DND-41 (cell line): ENCODE results near the gene GPC5.

Source experiments
- ATAC-seq: fragments of 200-7000 bp; cut with Tn5 transposase; 3 replicates; pipeline ENCODE4 v1.9.1; 2021; ENCODE audit warnings: low read depth; ENCODE audit not compliant: insufficient read depth
- DNase-seq: peaks from one replicate; pipeline ENCODE4 v3.0.0-alpha.2; 2020
- H2AFZ ChIP-seq: 2 replicates; pipeline ENCODE4 v1.6.0; 2012; ENCODE audit warnings: low read depth, low read length
- H3K27ac ChIP-seq: 2 replicates; pipeline ENCODE4 v1.5.1; 2012; ENCODE audit warnings: low read length, inconsistent platforms
- H3K27me3 ChIP-seq: fragments of 200-600 bp; sonication (generic); 2 replicates; pipeline ENCODE4 v1.6.0; 2012; ENCODE audit warnings: low read length, mild to moderate bottlenecking, inconsistent platforms; ENCODE audit not compliant: insufficient read depth, poor library complexity
- H3K36me3 ChIP-seq: 2 replicates; pipeline ENCODE4 v1.5.1; 2012; ENCODE audit warnings: low read length, inconsistent platforms; ENCODE audit not compliant: insufficient read depth
- H3K4me1 ChIP-seq: 2 replicates; pipeline ENCODE4 v1.5.1; 2012; ENCODE audit warnings: mild to moderate bottlenecking, low read length; ENCODE audit not compliant: insufficient read depth
- H3K4me2 ChIP-seq: 2 replicates; pipeline ENCODE4 v1.6.0; 2012; ENCODE audit warnings: mild to moderate bottlenecking, moderate library complexity, low read length, inconsistent platforms; ENCODE audit not compliant: insufficient read depth
- H3K4me3 ChIP-seq, 2 experiments: fragments of 200-600 bp in 1 of 2; shearing (Covaris generic) in 1 of 2; 2 replicates each; pipeline ENCODE4 v1.5.1; 2012 to 2016; ENCODE audit warnings: inconsistent platforms in 2 of 2, low read length in 2 of 2, mild to moderate bottlenecking in 2 of 2, low read depth in 1 of 2, moderate library complexity in 1 of 2
- H3K79me2 ChIP-seq: 2 replicates; pipeline ENCODE4 v1.6.0; 2012; ENCODE audit warnings: low read length, inconsistent platforms; ENCODE audit not compliant: insufficient read depth
- H3K9ac ChIP-seq: 2 replicates; pipeline ENCODE4 v1.6.0; 2012; ENCODE audit warnings: low read depth, mild to moderate bottlenecking, inconsistent platforms, low read length, moderate library complexity
- H3K9me3 ChIP-seq: 2 replicates; pipeline ENCODE4 v1.5.1; 2012; ENCODE audit warnings: low read length, moderate library complexity, mild to moderate bottlenecking, inconsistent platforms; ENCODE audit not compliant: insufficient read depth, severe bottlenecking
- H4K20me1 ChIP-seq: 2 replicates; pipeline ENCODE4 v1.6.0; 2012; ENCODE audit warnings: low read length; ENCODE audit not compliant: insufficient read depth
- EZH2 ChIP-seq: IDR thresholded peaks from 3 replicates; pipeline ENCODE4 v1.6.1; 2012; ENCODE audit warnings: borderline replicate concordance, low read depth, mild to moderate bottlenecking, moderate library complexity, low read length, inconsistent platforms; ENCODE audit not compliant: severe bottlenecking
- TF ChIP-seq, protein P1 (sequence below): IDR thresholded peaks from 2 replicates; pipeline ENCODE4 v1.5.1; 2012; ENCODE audit warnings: borderline replicate concordance, low read length, moderate library complexity, mild to moderate bottlenecking; ENCODE audit not compliant: poor library complexity, severe bottlenecking; ENCODE audit errors: extremely low read depth

The GPC5 gene

DNA sequence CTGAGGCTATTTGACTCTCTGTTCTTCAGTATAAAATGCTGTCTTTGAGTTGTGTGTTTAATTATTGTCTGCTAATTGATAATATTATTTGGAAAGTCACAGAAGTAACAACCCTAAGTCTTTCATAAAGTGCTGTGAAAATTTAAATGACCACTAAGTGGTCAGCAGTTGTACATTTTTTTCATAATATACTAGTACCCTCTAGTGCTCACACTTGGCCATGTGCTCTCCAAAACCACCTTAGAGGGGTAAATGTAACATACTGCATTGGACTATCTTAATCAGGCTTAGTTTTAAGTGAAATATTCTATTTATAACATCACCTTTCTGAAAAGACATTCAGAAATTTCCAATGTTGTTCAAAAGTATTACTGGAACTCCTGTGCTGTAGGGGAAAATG lies 745.3 kb downstream of the GPC5 start:
- Histone ChIP-seq H4K20me1 (no peaks in the 10 kb centered on the region), H3K27ac (no peak overlapping the region), H2AFZ (no peak overlapping the region), H3K27me3 (no peaks in the 10 kb centered on the region), H3K79me2 (no peaks in the 10 kb centered on the region), H3K9me3 (no peaks in the 10 kb centered on the region), H3K36me3 (no peaks in the 10 kb centered on the region), H3K4me1 (no peaks in the 10 kb centered on the region), H3K4me3 (no peak overlapping the region), H3K4me2 (no peak overlapping the region), H3K9ac (no peak overlapping the region)
- ATAC-seq, result no peak
- no peak for DNase-seq
- no peak for TF ChIP-seq EZH2
- TF ChIP-seq, protein P1, sequence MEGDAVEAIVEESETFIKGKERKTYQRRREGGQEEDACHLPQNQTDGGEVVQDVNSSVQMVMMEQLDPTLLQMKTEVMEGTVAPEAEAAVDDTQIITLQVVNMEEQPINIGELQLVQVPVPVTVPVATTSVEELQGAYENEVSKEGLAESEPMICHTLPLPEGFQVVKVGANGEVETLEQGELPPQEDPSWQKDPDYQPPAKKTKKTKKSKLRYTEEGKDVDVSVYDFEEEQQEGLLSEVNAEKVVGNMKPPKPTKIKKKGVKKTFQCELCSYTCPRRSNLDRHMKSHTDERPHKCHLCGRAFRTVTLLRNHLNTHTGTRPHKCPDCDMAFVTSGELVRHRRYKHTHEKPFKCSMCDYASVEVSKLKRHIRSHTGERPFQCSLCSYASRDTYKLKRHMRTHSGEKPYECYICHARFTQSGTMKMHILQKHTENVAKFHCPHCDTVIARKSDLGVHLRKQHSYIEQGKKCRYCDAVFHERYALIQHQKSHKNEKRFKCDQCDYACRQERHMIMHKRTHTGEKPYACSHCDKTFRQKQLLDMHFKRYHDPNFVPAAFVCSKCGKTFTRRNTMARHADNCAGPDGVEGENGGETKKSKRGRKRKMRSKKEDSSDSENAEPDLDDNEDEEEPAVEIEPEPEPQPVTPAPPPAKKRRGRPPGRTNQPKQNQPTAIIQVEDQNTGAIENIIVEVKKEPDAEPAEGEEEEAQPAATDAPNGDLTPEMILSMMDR, result no peak

DNA sequence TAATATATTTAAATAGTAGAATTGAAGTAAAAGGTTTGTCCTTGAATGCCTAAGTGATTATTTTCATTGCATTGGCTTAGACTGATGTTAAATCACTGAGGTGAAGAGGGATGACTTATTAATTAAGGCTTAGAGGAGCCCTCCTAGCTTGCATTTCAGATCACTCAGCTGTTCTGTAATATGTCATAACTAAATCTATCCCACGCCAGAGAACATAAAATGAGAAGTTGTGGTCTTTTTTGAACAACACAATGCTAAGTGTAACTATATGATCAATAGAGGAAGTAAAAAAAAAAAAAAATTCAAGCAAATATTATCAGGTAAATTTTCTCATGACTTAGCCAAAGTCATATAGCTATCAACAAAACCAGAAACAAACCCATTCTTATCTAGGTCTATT lies 752.2 kb downstream of the GPC5 start:
- Histone ChIP-seq H3K9ac (no peak overlapping the region), H4K20me1 (no peaks in the 10 kb centered on the region), H2AFZ (no peak overlapping the region), H3K4me1 (no peaks in the 10 kb centered on the region), H3K36me3 (no peaks in the 10 kb centered on the region), H3K4me3 (no peak overlapping the region), H3K27ac (no peak overlapping the region), H3K27me3 (no peaks in the 10 kb centered on the region), H3K4me2 (no peak overlapping the region), H3K9me3 (no peaks in the 10 kb centered on the region), H3K79me2 (no peaks in the 10 kb centered on the region)
- DNase-seq (no peak), ATAC-seq (no peak)
- TF ChIP-seq, protein P1, result no peak

DNA sequence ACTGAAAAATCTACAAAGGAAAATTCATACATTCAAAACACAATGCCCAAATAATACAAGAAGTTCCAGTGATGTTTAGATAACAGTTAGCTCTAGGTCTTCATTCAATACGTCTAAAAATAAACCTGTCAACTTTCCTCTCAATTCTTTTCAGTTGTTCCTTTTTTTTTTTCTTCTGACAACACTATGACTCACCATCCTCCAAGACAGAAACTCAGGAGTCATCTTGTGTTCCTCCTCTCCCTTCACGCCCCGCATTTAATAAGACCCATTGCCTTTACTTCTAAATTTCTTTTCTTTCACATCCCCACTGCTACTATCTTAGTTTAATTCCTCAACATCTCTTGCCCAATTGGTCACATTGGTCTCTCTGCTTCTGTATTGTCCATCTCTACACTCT lies 759.9 kb downstream of the GPC5 start:
- H3K27ac ChIP-seq, result no peak overlapping the region
- no peak overlapping the region for H3K4me3 ChIP-seq
- no peak overlapping the region for H3K9ac ChIP-seq
- TF ChIP-seq, protein P1, result no peak
- no peak for TF ChIP-seq EZH2
- H3K4me1 ChIP-seq, result no peaks in the 10 kb centered on the region
- H4K20me1 ChIP-seq, result no peaks in the 10 kb centered on the region
- no peaks in the 10 kb centered on the region for H3K36me3 ChIP-seq
- no peaks in the 10 kb centered on the region for H3K27me3 ChIP-seq
- H3K9me3 ChIP-seq, result no peaks in the 10 kb centered on the region
- DNase-seq (no peak), ATAC-seq (no peak)
- H3K79me2 ChIP-seq, result no peaks in the 10 kb centered on the region
- no peak overlapping the region for H3K4me2 ChIP-seq
- no peak overlapping the region for H2AFZ ChIP-seq

DNA sequence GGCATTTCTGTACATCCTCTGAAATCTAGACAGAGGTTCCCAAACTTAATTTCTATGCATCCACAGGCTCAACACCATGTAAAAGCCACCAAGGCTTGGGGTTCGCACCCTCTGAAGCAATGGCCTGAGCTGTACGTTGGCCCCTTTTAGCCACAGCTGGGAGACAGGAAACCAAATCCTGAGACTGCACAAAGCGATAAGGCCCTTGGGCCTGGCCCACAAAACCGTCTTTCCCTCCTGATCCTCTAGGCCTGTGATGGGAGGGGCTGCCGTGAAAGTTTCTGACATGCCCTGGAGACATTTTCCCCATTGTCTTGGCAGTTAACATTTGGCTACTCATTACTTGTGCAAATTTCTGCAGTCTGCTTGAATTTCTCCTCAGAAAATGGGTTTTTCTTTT lies 766.4 kb downstream of the GPC5 start:
- Histone ChIP-seq H3K36me3 (no peaks in the 10 kb centered on the region), H3K4me3 (no peak overlapping the region), H3K9ac (no peak overlapping the region), H3K79me2 (no peaks in the 10 kb centered on the region), H3K27me3 (no peaks in the 10 kb centered on the region), H3K9me3 (no peaks in the 10 kb centered on the region), H2AFZ (no peak overlapping the region), H3K4me2 (no peak overlapping the region), H3K27ac (no peak overlapping the region), H3K4me1 (no peaks in the 10 kb centered on the region), H4K20me1 (no peaks in the 10 kb centered on the region)
- no peak for ATAC-seq
- no peak for DNase-seq
- TF ChIP-seq, protein P1, result no peak
- TF ChIP-seq EZH2, result no peak
